Neural cell (in vitro differentiated cells): ENCODE data around the gene NQO1. TPM values are rescaled to one million over a fixed set of nuclear protein-coding genes. Genes with fewer than 3 reads are reported as not detected.

ENCODE experiments used
- H2AFZ ChIP-seq: fragments of 200-600, 300-800 bp; sonication (generic), shearing (Covaris generic); 2 replicates; pipeline ENCODE4 v1.6.0; 2014; ENCODE audit warnings: low read depth, mild to moderate bottlenecking, antibody characterized with exemption, low read length, moderate library complexity
- H3F3A ChIP-seq: fragments of 200-600 bp; shearing (Covaris generic); 2 replicates; pipeline ENCODE4 v1.6.1; 2016; ENCODE audit warnings: mild to moderate bottlenecking, moderate library complexity, mixed read lengths, antibody characterized with exemption, low read length; ENCODE audit not compliant: insufficient read depth, poor library complexity, severe bottlenecking
- H3K27ac ChIP-seq: fragments of 200-600, 300-800 bp; sonication (generic), shearing (Covaris generic); 2 replicates; pipeline ENCODE4 v1.5.1; 2014; ENCODE audit warnings: mild to moderate bottlenecking, low read length, moderate library complexity
- H3K27me3 ChIP-seq: fragments of 300-800, 200-600 bp; sonication (generic), shearing (Covaris generic); 2 replicates; pipeline ENCODE4 v1.6.0; 2014; ENCODE audit warnings: mild to moderate bottlenecking, low read depth, low read length, moderate library complexity; ENCODE audit not compliant: insufficient read depth
- H3K36me3 ChIP-seq: fragments of 300-800, 200-600 bp; sonication (generic), shearing (Covaris generic); 2 replicates; pipeline ENCODE4 v1.5.1; 2014; ENCODE audit warnings: mild to moderate bottlenecking, antibody characterized with exemption, low read length, moderate library complexity; ENCODE audit not compliant: insufficient read depth
- H3K4me2 ChIP-seq: fragments of 300-800, 200-600 bp; sonication (generic), shearing (Covaris generic); 2 replicates; pipeline ENCODE4 v1.6.0; 2014; ENCODE audit warnings: mild to moderate bottlenecking, low read length
- H3K4me3 ChIP-seq: fragments of 300-800, 200-600 bp; sonication (generic), shearing (Covaris generic); 2 replicates; pipeline ENCODE4 v1.5.1; 2014; ENCODE audit warnings: mild to moderate bottlenecking, low read length, moderate library complexity
- H3K79me2 ChIP-seq: fragments of 200-600 bp; shearing (Covaris generic); replicated peaks from 2 replicates; pipeline ENCODE4 v1.6.0; 2014; ENCODE audit warnings: mild to moderate bottlenecking, low read length, moderate library complexity; ENCODE audit not compliant: insufficient read depth
- H3K9ac ChIP-seq: fragments of 300-800, 200-600 bp; sonication (generic), shearing (Covaris generic); 2 replicates; pipeline ENCODE4 v1.6.1; 2016; ENCODE audit warnings: mild to moderate bottlenecking, low read length, mixed read lengths
- H3K9me2 ChIP-seq: fragments of 200-600 bp; shearing (Covaris generic); 2 replicates; pipeline ENCODE4 v1.6.1; 2016; ENCODE audit warnings: mild to moderate bottlenecking, low read length, mixed read lengths; ENCODE audit not compliant: insufficient read depth
- H3K9me3 ChIP-seq: fragments of 200-600, 300-800 bp; sonication (generic), shearing (Covaris generic); 2 replicates; pipeline ENCODE4 v1.6.1; 2016; ENCODE audit warnings: mild to moderate bottlenecking, mixed run types, low read length, moderate library complexity, mixed read lengths
- H4K20me1 ChIP-seq: fragments of 200-600 bp; shearing (Covaris generic); 2 replicates; pipeline ENCODE4 v1.6.1; 2016; ENCODE audit warnings: mild to moderate bottlenecking, mixed run types; ENCODE audit not compliant: insufficient read depth
- EP300 ChIP-seq: fragments of 450-650 bp; conservative IDR thresholded peaks from 2 replicates; pipeline ENCODE4 v1.6.1; 2014; ENCODE audit warnings: antibody characterized with exemption, mild to moderate bottlenecking, moderate library complexity; ENCODE audit not compliant: poor library complexity, severe bottlenecking
- EZH2 ChIP-seq: fragments of 200-600, 300-800 bp; shearing (Covaris generic), sonication (generic); IDR thresholded peaks from 2 replicates; pipeline ENCODE4 v1.6.1; 2014; ENCODE audit warnings: antibody characterized with exemption, low read length, borderline replicate concordance, mild to moderate bottlenecking; ENCODE audit not compliant: insufficient read depth, poor library complexity, severe bottlenecking
- MXI1 ChIP-seq: fragments of 450-650 bp; conservative IDR thresholded peaks from 2 replicates; pipeline ENCODE4 v1.6.1; 2014; ENCODE audit warnings: antibody characterized with exemption, mild to moderate bottlenecking; ENCODE audit not compliant: poor library complexity, severe bottlenecking
- POLR2AphosphoS5 ChIP-seq: IDR thresholded peaks from 2 replicates; pipeline ENCODE4 v1.6.1; 2012
- RAD21 ChIP-seq: fragments of 450-650 bp; conservative IDR thresholded peaks from 2 replicates; pipeline ENCODE4 v1.6.1; 2014; ENCODE audit warnings: antibody characterized with exemption, mild to moderate bottlenecking, moderate library complexity
- REST ChIP-seq: IDR thresholded peaks from 2 replicates; pipeline ENCODE4 v1.6.1; 2012; ENCODE audit warnings: borderline replicate concordance
- SMC3 ChIP-seq: fragments of 450-650 bp; conservative IDR thresholded peaks from 2 replicates; pipeline ENCODE4 v1.6.1; 2014; ENCODE audit warnings: antibody characterized with exemption, mild to moderate bottlenecking, moderate library complexity; ENCODE audit not compliant: poor library complexity
- TAF1 ChIP-seq: IDR thresholded peaks from 2 replicates; pipeline ENCODE4 v1.6.1; 2012; ENCODE audit warnings: low read depth
- polyA plus RNA-seq: library from polyadenylated mRNA; depleted of rRNA; stranded (reverse); fragments of >200 nt; gene quantifications from 2 replicates; pipeline ENCODE4 v1.2.3, GENCODE V29; 2014

NQO1 gene
- polyA plus RNA-seq, 1 donor from 2014 or later = 5.1 TPM

- H3K27ac ChIP-seq = no peak overlapping the region
These were observed 42.3 kb upstream of the NQO1 start for GRCh38 chr16:69768666-69769065.

GRCh38 chr16:69767459-69768229 lies 41.3 kb upstream of the NQO1 start:
- Histone ChIP-seq H3K27ac (no peak overlapping the region), H3K4me3 (no peak overlapping the region), H3K79me2 (peaks cover 9% of the 10 kb centered on the region), H3K9ac (no peak overlapping the region), H4K20me1 (no peaks in the 10 kb centered on the region), H3K36me3 (no peaks in the 10 kb centered on the region), H3K27me3 (no peaks in the 10 kb centered on the region), H3K4me2 (no peak overlapping the region), H3K9me3 (no peaks in the 10 kb centered on the region), H3K9me2 (no peaks in the 10 kb centered on the region), H2AFZ (no peak overlapping the region), H3F3A (no peaks in the 10 kb centered on the region)
- no peak for TF ChIP-seq SMC3
- TF ChIP-seq POLR2AphosphoS5 = no peak
- no peak for TF ChIP-seq TAF1
- TF ChIP-seq EZH2 = no peak
- no peak for TF ChIP-seq MXI1
- TF ChIP-seq RAD21 = no peak

More at GRCh38 chr16:69768666-69769065, 42.3 kb upstream of the NQO1 start:
- no peak overlapping the region for H3K4me3 ChIP-seq
- no peaks in the 10 kb centered on the region for H4K20me1 ChIP-seq
- no peak for TF ChIP-seq SMC3
- TF ChIP-seq POLR2AphosphoS5 = no peak
- no peak for TF ChIP-seq EP300
- TF ChIP-seq MXI1 = no peak
- no peaks in the 10 kb centered on the region for H3K27me3 ChIP-seq
- H3K9ac ChIP-seq = no peak overlapping the region
- H3K79me2 ChIP-seq = peaks cover 3% of the 10 kb centered on the region
- H3F3A ChIP-seq = no peaks in the 10 kb centered on the region
- H3K9me3 ChIP-seq = no peaks in the 10 kb centered on the region
- no peak overlapping the region for H2AFZ ChIP-seq
- no peaks in the 10 kb centered on the region for H3K9me2 ChIP-seq
- H3K36me3 ChIP-seq = no peaks in the 10 kb centered on the region
- no peak overlapping the region for H3K4me2 ChIP-seq

GRCh38 chr16:69763599-69763942 lies 37.2 kb upstream of the NQO1 start:
- Histone ChIP-seq H3K4me2 (peak overlapping the region; percentile 94), H3K9me2 (no peaks in the 10 kb centered on the region), H3K9ac (no peak overlapping the region), H3K79me2 (peaks cover 9% of the 10 kb centered on the region), H3K27me3 (no peaks in the 10 kb centered on the region), H3K4me3 (peak overlapping the region; percentile 91), H2AFZ (no peak overlapping the region), H3K36me3 (no peaks in the 10 kb centered on the region), H4K20me1 (no peaks in the 10 kb centered on the region), H3K9me3 (no peaks in the 10 kb centered on the region), H3F3A (no peaks in the 10 kb centered on the region), H3K27ac (no peak overlapping the region)
- TF ChIP-seq TAF1 (no peak), POLR2AphosphoS5 (no peak), SMC3 (no peak), EP300 (no peak), REST (no peak), EZH2 (no peak), MXI1 (no peak)
